HG02852 (cell line): Measurements from ENCODE around the gene WBP2.

Source experiments
- ATAC-seq: cut with Tn5 transposase; IDR thresholded peaks from one replicate; pipeline ENCODE4 v1.9.1; 2021; ENCODE audit warnings: mild to moderate bottlenecking, moderate library complexity; ENCODE audit not compliant: unreplicated experiment

Gene WBP2

DNA sequence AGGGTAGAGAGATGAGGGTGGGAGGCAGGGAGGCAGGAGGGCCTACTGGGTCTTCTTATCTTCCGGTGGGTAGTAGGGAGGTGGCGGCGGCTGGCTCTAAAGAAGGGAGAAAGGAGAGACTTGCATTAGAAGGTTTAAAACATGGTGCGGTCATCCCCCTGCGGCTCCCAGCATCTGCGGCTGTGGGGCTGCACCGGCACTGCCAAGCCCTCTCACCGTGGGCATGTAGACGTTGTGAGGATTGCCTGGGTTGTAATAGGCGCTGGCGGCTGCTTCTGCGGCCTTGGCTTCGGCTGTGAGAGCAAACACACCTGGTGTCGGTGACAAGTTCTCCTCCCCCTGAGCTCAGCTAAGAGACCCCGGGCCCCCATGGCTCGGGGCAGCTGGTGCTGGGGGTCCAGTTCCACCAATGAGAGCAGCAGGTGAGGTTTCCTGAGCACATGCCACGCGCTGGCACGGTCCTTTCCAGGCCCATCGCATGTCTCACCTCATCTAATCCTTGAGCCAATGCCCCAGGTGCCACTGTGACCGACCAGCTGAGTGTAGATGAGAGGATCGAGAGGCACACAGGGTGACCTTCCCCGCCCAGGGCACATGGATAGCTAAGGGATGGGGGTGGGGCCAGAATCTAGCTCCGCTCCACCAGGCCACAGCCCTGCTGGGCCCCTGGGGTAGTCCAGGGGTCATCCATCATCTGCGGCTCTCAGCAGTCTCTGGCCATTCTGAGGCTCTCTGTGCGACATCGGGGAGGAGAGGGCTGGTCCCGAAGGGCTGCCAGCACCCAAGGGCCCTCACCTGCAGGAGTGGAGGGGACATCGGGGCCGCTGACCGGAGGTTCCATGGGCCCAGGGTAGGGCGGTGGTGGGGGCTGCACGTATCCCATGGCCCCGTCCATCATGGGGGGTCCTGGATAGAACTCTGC, 8.2 kb downstream of the WBP2 start:
- ATAC-seq, result no peak

DNA sequence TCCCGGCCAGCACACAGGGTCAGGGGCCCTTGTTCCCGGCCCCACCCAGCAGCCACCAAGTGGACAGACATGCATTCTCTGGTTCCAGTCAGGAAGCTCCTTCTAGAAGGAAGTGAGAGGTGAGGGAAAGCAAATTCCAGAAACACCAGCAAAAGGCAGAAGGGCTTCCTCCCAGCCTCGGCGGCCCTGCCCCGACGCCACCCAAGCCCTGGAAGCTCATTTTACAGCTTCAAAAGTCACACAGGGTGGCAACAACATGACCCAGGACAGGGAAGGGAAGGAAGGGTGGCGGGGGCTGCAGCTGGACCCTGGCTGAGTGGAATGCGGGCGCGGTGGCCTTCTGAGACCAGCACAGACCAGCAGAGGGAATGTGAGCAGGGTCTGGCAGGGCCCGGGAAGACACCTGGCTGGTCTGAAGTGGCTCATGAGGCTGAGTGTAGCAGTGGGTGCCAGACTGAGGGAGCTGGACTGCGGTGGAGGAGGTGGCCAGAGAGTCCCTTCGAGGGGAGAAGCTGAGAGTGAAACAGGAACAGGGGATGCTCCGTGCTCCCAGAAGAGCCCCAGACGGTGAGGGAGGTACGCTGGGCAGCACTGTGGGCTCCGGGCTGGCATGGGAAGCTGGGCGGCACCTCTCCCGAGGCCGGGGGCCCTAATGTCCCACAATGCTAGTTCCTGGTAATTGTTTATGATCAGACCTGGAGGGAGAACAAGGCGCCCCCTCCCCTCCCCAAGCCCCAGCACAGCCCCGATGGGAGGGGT, 9.0 kb downstream of the WBP2 start:
- no peak for ATAC-seq

DNA sequence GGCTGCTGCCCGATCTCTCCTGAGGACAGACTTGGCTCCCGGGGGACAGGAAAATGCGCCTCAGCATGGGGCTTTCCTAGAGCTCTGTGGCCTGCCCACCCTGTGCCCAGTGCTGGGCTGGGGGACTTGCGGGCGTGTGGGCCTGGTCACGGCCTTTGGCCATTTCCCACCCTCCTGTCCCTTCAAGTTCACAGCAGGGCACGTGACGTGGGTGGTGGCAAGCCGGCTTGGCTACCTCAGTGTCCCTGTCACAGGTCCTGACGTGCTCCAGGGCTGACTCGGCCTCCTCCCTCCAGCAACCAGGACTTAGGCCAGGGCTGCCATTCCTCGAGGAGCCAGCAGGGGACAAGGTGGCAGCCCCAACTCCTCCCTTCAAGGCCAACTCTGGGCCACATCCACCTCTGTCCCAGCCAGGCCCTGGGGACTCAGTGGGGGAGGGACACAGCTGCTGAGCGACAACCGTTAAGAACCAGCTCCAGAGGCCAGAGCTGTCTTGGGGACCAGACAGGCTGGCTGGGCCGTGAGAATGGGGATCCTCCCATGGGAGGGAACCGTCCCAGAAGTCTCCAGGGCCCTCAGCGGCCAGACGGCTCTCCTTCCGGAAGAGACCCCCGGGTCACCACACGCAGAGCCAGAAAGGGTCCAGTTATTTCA, 9.9 kb downstream of the WBP2 start:
- peak; percentile 72 for ATAC-seq

DNA sequence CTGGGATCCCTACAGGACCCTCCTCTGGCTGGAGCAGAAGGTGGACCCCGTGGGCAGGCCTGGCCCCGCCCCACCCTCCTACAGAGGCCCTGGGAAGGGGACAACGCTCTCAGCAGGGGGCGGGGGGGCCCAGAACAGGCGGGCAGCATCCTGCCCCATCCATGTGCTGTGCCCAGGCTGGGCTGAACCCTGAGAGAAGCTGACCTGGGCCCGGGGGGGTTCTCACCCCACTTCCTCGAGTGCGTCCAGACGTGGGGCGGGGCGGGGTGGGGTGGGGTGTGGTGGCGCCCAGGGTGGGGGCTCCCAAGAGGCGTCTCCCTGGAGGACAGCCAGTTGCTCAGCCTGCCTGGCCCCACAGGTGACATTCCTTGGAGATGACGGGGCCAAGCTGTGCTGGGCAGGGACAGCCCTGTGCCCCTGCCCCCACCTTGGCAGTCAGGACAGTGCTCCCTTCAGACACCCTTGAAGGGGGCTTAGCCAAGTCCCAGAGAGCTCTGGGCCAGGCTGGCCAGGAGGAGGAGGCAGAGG, 10.5 kb downstream of the WBP2 start:
- peak; percentile 18 for ATAC-seq

DNA sequence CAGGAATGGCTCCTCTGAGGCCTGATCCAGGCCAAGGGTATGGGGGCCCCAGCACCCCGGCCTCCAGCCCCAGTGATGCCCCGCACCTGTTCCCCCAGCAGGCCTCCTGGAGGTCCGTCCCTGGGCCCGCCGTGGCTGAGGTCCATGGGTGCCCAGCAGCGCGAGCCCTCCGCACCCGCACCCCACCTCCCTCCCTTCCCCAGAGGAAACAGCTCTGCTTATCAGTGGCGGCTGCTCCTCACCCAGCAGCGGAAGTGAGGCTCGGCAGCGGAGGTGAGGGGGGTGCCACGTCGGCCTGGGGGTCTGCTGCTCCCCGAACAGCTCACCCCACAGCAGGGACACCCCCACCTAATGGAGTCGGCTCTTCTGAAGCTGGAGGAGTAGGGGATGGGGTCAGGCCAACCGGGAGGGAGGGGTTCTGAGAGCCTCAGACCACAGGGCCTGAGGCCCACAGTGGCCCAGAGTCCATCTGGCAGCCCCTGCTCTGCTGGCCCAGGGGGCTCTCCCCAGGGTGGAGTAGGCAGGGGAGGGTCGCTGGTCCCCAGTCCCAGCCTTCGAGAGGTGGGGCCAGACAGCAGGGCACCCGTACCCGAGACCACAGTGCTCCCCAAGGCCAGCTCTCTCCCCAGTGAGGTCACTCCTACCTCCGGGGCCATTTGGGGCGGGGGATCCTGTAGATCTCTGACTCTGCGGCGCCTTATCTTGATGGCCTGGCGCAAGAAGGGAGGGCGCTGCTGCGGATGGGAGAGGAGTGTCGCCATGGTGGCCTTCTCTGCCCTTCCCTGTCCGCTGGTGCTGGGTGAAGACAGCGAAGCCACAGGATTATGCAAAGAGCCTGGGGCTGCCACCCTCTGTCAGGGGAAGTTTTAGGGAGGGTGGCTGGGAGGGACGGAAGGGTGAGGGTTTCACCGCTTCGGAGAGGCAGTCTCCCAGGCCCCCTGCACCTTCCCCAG, 11.3 kb downstream of the WBP2 start, which contains the start of gene UNC13D:
Gene UNC13D (minus strand): TSS at position 828 of the 953 bp plus-strand sequence. CDS start 67 bp downstream, at position 761.
- ATAC-seq, result no peak

DNA sequence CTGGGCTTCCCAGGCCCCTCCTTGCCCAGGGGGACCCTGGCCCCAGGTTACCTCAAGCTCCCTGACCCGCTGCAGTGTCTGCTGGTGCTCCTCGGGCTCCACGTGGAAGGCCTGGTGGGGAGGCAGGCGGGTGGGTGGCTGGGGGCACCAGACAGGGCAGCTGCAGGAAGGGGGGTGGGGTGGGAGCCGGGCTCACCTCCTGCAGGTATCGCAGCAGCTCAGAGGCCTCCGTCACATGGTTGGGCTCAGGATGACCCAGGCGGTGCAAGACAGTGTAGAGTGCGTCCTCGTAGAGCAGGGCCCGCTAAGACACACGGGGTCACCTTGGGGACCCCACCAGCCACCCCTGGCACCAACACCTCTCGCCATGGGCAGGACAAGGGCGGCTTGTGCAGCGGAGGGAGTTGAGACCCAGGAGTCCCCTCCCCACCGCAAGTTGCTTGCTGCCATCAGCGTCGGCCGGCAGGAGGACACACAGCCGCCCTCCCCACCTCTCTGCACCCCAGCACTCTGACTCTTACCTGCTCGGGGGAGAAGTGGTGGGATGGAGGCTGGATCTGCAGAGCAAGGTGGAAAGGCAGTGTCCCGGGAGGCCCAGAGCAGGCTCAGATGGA, 12.1 kb downstream of the WBP2 start:
- ATAC-seq, result no peak

DNA sequence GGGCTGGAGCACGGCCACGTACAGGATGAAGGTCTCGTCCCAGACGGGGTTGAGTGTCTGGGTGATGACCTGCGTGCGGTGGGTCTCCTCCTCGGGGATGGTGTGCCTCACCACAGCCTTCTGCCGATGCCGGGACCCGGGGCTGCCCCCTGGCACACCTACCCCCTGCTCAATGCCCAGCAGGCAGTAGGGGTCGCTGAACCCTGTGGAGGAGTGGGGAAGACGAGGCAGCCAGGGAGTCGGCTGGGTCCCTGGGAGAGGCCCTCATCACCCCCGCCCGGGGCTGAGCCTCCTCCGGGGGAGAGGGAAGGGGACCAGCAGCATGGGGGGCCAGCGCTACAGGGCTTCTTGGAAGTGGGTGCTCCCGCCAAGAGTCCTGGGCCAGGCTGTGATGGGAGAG, 12.7 kb downstream of the WBP2 start:
- ATAC-seq, result no peak

DNA sequence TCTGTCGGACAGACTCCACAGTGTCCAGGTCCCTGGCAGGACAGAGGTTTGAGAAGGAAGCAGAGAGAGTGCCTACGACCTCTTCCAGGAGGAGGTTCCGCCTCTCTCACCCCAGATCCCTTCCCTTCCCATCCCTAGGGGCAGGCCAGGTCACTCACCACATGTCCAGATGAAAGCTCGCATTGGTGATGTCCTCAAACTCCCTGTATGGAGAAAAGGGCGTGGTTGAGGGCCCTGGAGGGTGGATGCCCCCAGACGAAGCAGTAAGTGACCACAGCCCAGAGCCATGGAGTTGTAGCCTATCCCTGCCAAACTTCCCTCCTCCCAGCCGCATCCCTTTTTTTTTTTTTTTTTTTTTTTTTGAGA, 14.4 kb downstream of the WBP2 start:
- no peak for ATAC-seq

DNA sequence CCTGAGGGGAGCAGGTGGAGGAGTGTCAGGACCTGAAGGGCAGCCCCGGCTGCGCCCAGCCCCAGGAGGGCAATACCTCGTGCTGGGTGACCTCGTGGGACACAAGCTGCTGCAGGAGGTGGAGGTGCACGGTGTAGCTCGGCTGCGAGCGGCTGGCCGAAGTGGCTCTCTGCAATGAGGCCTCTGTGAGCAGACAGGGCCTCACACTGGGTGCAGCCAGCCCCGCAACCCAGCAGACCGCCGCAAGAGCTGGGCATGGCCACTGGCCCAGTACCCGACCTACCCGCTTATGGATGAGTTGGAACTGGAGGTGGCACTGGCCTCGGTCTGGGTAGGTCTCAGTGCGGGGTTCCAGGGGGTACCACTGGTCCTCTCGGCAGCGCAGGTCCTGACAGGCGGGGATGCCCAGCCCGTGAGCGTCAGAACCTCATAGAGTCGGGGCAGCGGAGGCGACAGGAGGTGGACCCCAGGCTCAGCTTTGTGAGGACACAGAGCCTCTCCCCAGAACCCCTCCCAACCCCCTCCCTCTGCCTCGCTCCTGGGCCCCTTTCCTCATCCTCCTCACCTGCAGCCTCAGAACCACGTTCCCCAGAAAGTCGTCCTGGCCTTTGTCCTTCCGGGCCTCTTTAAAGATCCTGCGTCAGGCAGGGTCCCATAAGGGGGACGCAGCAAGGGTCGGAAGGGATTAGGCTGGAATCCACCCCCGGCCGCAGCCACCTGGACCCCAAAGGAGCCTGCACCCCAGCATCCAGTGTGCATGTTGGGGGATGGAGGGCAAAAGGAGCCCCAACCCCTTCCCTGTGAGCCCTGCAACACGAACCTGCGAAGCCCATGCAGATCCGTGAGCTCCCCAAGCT, 15.0 kb downstream of the WBP2 start:
- no peak for ATAC-seq

DNA sequence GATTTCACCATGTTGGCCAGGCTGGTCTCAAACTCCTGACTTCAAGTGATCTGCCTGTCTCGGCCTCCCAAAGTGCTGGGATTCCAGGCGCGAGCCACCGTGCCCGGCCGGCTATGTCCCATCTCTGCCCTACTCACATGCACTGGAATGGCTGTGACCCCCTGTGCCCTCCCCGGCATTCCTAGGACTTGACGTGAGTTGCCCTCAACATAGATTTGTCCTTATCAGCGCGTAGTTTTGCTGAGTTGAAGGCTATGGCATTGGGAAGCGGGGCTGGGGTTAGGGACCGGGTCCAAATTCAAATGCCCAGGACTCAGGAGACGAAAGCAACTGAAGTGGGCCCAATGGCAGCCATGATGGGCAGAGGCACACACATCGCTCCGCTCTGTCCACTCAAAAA, 16.7 kb downstream of the WBP2 start:
- no peak for ATAC-seq

DNA sequence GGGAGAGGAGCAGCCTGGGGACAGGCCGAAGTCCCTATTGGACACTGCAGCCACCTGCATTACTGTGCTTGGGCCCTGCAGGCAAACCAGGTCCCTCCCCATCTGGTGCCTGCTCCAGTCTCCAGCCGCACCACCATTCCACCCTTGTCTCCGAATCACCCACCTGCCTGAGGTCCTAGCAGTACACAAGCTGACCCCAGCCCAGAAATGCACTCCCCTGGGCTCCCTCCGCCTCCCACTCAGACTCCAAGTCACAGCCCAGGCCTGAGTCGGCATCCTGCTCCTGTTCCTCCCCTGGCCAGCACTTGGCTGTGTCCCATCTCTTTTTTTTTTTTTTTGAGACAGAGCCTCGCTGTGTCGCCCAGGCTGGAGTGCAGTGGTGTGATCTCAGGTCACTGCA, 17.2 kb downstream of the WBP2 start:
- ATAC-seq, result no peak

DNA sequence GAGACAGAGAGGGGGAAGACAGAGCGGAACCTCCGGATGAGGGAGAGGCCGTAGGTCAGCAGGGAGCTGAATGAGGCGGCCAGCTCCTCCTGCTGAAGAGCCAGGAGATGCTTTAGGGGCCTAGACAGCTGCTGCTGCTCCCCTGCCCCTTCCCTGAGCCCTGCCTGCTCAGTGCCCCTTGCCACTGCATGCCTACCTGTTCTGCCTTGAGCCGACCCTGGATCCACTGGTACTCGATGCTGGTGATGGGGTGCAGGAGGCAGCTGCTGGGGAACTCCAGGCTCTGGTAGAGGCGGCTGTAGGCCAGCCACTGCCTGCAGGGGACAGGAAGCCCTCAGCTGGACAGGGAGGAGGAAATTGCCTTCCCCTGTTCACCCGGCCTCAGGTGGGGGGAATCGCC, 18.5 kb downstream of the WBP2 start:
- ATAC-seq, result no peak

DNA sequence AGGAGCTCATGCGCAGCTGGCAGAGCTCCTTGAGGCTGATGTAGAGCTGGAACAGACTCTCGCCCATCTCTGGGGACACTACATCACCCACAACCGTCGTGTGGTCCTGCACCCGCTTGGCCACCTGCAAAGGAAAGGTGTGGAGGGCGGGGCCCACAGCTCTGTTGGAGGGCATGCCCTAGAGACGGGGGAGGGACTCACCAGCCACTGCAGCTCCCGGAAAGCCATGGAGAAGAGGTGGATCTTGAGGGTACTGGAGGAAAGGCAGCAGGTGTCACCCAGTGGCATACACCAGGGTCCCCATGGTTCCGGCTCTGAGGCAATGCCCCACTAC, 19.5 kb downstream of the WBP2 start:
- ATAC-seq, result no peak

DNA sequence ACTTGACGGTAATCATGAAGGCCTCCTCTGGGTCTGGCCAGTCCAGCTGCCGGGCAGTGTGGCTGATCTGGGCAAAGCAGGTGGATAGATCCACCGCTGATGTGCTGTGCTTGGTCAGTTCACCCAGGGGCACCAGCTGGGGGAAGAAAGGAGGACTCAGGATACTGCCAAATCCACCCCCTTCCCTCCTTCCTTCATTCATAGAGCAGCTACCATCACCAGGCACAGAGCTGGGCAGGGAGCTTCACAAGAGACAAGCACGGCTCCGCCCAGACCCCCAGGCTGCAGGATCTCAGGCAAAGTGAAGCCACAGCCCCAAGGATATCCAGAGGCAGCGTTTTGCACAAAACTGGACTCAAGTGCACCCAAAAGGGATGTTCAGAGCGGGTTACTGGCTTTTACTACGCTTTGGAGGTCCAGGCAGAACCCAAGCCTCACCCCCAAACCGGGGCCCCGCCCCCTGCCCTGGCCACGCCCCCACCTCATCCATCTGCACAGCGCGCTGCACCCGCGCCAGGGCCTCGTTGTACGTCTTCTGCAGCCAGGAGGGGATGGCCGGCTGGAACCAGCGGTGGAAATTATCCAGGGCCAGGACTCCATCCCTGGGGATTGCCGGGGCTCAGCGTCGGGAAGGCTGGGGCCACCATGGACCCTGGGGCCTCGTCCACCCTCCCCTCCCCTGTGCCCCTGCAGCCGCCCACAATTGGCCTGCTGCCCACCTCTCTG, 20.0 kb downstream of the WBP2 start:
- no peak for ATAC-seq

DNA sequence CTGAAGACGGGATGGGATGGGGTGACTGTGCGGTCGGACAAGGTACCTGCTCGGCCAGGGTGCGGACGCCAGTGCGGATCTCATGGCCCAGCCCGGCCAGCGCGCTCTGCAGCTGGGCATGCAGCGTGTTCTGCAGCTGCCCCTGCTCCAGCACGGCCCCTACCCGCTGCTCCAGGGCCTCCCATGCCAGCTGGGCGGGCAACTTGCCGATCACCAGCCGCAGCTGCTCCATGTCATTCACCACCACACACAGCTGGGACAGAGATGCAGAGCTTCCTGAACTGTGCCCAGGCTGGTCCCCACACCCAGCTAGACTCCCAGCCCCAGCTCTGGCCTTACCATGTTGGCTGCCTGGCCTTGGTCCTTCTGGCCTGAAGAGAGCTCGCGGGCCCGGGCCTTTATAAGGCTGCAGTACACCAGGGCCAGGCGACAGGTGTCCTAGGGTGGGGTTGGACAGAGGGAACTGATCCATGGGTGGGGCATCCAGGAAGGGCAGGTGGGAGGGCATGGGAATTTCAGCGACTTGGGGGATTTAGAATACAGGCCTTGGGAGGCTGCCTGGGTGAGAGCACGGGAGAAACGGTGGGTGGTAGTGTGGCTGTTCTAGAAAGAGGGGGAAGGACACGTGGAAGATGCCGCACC, 20.7 kb downstream of the WBP2 start:
- ATAC-seq, result no peak

DNA sequence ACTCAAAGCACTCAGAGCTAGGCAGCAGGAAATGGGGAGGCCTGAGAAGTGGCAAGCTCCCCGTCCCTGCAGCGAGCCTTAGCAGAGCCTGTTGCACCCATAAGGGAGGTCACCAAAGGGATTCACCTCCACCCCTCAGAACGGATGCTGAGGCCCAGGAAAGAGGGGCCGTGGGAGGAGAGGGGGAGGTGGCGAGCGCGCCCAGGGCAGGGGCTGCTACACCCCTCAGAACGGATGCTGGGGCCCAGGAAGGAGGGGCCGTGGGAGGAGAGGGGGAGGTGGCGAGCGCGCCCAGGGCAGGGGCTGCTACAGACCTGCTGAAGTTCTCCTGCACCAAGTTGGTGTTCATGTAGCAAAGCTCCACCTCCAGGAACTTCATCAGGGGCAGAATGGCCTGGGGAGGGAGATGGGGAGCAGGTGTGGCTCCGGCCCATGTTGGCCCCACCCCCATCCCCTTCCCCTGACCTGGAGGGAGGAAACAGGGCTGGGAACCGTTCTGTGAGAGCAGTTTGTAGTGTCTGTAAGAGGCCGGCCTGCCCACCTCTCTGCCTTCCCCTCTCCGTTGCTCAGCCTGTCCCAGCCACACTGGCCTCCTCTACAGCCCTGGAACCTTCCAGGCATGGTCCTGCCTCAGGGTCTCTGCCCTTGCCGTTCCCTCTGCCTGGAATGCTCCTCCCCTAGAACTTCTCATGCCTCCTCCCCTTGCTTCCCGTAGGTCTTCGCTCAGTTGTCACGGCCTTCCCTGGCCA, 22.3 kb downstream of the WBP2 start:
- no peak for ATAC-seq

DNA sequence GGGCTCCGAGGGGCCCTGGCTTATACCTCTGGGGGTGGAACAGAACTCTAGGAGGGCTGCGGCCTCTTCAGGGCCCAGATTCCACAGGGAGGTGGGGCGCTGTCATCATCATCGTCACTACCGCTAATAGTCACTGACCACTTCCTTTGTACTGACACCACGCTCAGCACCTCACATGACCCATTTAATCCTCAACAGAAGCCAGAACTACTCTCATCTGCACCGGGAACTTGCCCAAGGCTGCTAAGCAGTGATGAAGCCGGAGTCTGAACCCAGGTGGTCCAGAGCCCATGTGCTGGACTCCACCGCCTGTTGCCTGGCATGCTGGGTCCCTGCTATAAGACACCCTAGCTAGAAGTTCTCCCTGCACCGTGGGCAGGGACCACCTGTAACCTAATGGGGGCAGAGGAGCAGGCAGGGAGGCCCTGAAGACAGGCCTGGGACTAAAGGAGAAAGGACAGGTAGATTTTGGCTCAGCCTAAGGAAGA, 22.9 kb downstream of the WBP2 start:
- no peak for ATAC-seq
